GM18517 (cell line): Measurements from ENCODE around the gene DPCD.
"Not testable (repeated sequence)": the region's sequence is repeated elsewhere in the genome, so short reads cannot be mapped to it uniquely, and the experiment has no call there.

ENCODE experiments used
- ATAC-seq: cut with Tn5 transposase; IDR thresholded peaks from one replicate; pipeline ENCODE4 v1.9.1; 2021; ENCODE audit warnings: mild to moderate bottlenecking, moderate library complexity; ENCODE audit not compliant: unreplicated experiment

DPCD gene

DNA sequence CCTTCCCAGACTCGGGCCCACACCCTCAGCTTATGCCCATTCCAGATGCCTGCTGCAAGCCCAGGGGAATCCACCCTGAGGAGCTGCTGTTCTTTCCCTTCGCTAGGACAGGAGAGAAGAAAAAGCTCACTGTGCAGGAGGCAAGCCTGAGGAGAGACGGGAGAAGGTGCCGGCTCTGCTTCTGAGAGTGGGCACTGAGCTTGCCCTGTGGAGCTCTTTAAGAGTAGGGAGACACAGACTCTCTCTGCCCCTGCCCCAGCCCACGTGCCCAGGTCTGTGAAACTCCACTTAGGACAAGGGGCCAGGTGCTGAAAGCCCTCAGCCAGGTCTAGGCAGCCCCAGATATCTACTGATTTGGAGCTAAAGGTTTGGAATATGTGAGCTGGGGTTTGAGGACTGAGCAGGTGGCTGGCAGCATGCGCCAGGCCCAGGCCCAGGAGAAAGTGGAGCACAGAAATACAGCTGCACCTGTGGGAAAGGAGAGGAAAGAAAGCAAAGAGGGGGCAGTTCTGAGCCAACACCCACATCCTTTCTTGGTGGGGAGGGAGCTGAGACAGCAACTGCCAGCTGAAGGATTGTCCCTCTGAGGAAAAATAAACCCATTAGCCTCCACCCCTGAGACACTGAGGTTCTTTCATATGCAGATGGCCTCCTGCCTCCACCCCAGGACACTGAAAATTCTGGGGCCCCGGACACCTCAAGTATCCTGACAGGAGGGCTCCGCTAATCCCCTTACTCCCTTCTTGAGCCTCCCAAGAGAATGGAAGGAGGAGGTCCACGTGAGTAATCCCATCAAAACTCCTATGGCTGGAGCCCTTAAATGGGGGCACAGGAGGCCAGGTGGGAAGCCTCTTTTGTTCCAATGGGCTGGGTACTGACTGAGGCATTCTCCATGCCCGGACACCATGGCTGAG is 7.4 kb upstream of the DPCD start:
- ATAC-seq = no peak

DNA sequence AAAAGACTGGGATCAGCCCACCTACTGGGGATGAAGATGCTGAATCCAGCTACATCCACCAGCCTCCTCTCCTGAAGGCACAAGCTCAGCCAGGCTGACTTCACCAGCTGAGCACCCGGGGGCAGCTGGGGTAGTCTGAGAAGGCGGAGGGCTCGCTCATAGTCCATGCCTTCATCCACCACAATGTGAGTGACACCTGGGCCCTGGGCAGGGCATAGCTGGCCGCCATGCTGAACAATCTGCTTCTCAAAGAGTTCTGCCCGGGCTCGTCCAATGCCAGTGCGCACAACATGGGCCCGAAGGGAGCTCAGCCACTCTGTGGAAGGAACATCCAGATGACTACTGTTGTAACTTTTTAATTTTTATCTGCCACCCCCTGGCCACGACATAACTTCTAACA is 2.3 kb upstream of the DPCD start:
- ATAC-seq = no peak

GRCh38 chr10:101588879-101589278 is 758 bp downstream of the DPCD start:
- ATAC-seq = no peak

DNA sequence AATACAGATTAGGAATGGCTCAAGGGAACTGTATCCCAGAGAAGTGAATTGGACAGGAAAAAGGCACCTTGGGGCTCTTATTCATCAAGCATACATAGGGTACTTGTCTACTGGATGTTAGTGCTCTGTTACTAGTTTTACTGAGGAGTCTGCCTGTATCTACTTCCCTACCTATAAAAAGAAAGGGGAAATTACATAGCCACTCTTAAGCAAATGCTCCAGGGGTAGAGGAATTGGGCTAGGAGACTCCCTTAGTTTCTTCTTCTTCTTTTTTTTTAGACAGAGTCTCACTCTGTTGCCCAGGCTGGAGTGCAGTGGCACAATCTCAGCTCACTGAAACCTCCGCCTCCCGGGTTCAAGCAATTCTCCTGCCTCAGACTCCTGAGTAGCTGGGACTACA is 5.2 kb downstream of the DPCD start:
- not testable (repeated sequence) for ATAC-seq

DNA sequence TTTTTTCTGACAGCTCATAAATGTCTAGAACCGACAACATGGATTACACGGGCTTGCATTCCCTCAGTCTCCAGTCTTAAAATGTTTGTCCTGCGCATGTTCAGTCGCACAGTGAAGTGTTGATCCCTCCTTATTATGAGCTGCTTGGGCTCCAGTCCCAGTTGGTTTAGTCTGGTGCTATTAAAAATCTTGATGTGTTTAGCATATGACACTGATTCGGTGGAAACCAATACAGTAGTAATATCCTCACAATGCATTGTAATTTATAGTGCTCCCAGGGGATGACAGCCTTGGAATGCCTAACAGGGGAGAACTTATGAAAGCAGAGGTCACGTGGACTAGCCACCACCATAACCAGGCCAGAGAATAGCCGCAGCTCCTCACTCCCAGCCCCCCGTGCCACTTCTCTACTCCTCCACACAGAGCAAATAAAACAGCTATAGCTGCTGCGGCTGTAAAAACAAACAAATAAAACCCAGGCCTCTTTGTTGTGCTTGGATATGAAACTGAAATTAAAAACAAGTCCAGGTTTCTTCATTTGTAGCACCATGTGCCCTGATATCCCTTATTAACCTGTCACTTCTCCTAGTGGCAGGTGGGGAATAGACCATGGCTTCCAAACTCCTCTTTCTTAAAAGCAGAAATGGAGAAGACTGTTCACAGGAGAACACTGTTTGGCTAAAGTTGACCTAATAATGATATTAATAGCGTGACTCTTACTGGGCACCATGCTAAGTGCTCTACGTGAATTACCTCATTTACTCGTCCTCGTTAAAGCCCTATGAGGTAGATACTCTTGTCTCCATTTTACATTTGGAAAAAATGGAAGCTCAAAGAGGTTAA is 7.7 kb downstream of the DPCD start:
- no peak for ATAC-seq

DNA sequence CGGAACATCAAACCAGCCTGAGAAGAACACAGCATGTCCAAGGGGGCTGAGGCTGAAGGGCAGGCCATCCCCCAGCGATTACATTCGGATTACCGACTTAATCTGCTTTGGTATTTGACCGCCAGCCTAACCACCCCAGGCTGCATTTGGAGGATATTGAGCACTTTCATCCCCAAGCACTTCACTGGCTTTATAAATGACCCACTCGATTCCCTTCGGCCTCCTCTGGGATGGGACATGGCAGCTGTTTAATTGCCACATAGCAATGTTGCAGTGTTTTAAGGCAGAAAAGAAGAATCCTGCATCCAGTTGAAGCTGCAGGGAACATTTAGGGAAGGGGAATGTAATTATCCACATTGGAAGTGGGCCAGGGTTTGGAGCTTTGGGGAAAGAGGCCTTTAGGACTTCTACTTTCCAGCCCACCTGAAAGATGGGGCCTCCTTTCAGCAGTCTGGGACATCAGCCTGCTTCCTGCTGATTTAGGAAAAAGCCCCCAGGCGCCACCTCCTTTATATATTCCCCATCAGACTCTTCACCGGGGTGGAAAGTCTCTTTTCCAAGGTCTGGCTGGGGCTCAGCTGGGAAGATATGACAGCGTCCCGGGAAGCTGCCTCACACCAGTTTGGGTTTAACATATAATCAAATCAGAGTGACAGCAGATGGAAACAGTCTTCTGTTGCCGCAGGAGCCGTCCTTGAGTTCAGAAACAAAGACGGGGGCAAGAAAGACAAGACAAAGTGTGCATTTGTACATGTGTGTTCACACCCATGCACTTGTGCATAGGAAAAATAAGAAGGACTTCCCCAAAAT is 9.2 kb downstream of the DPCD start:
- ATAC-seq = no peak

GRCh38 chr10:101601541-101601940 is 13.4 kb downstream of the DPCD start:
- no peak for ATAC-seq

GRCh38 chr10:101602761-101603398 is 14.8 kb downstream of the DPCD start:
- ATAC-seq = no peak

GRCh38 chr10:101607124-101607523 is 19.0 kb downstream of the DPCD start:
- ATAC-seq = no peak

GRCh38 chr10:101609481-101609880 is 21.4 kb downstream of the DPCD start:
- no peak for ATAC-seq

- no peak for ATAC-seq
These were observed 23.2 kb downstream of the DPCD start for GRCh38 chr10:101611096-101611905.

- no peak for ATAC-seq
These were observed 24.0 kb downstream of the DPCD start for GRCh38 chr10:101612086-101612485.

- no peak for ATAC-seq
These were observed 24.8 kb downstream of the DPCD start for GRCh38 chr10:101612872-101613271.

GRCh38 chr10:101613646-101614045 is 25.5 kb downstream of the DPCD start:
- ATAC-seq = no peak

GRCh38 chr10:101614663-101615524 is 26.8 kb downstream of the DPCD start:
- no peak for ATAC-seq

GRCh38 chr10:101615525-101616116 is 27.5 kb downstream of the DPCD start:
- no peak for ATAC-seq

- no peak for ATAC-seq
These were observed 28.4 kb downstream of the DPCD start for GRCh38 chr10:101616415-101617101.
